ENCODE results near the gene SLC15A1.

SLC15A1 gene

GRCh38 chr13:98707281-98707999 lies 45.0 kb downstream of the SLC15A1 start:
- Histone ChIP-seq H3K27ac (ENCODE audit: low read length) (no peak overlapping the region), H3K9me3 (ENCODE audit: control insufficient read depth, insufficient read depth, low read length) (no peaks in the 10 kb centered on the region), H3K4me1 (ENCODE audit: control insufficient read depth, insufficient read depth, low read length) (no peaks in the 10 kb centered on the region), H3K4me3 (ENCODE audit: low read length) (no peak overlapping the region), H3K27me3 (ENCODE audit: control insufficient read depth, insufficient read depth, low read length) (no peaks in the 10 kb centered on the region), H3K36me3 (ENCODE audit: control insufficient read depth, insufficient read depth, low read length) (no peaks in the 10 kb centered on the region)
- no CpG with 5 or more reads among the region's 7 CpGs for WGBS (ENCODE audit: insufficient coverage, insufficient read length)
- DNase-seq (ENCODE audit: low read depth, low spot score), result no peak

DNA sequence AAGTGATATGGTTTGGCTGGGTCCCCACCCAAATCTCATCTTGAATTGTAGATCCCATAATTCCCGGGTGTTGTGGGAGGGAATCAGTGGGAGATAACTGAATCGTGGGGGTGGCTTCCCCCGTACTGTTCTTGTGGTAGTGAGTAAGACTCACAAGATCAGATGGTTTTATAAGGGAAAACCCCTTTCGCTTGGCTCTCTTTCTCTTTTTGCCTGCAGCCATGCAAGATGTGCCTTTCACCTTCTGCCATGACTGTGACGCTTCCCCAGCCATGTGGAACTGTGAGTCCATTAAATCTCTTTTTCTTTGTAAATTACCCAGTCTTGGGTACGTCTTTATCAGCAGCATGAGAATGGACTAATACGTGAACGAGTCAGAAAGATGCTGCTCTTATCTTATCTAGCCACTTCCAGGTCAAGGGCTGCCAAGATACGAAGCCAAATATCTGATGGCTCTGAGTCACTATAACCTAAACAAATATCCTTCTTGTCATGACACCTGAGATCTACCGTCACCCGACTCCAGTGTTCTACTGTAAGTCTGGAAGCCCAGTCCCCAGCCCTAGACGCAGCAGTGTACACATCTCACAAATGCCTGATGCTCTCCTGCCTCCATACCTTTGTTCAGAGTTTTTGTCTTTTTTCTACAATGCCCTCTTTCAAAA lies 45.9 kb downstream of the SLC15A1 start:
- no CpG with 5 or more reads among the region's 12 CpGs for WGBS (ENCODE audit: insufficient coverage, insufficient read length)
- no peaks in the 10 kb centered on the region for H3K4me1 ChIP-seq (ENCODE audit: control insufficient read depth, insufficient read depth, low read length)
- no peaks in the 10 kb centered on the region for H3K36me3 ChIP-seq (ENCODE audit: control insufficient read depth, insufficient read depth, low read length)
- no peaks in the 10 kb centered on the region for H3K27me3 ChIP-seq (ENCODE audit: control insufficient read depth, insufficient read depth, low read length)
- no peak for DNase-seq (ENCODE audit: low read depth, low spot score)
- H3K4me3 ChIP-seq (ENCODE audit: low read length), result no peak overlapping the region
- no peaks in the 10 kb centered on the region for H3K9me3 ChIP-seq (ENCODE audit: control insufficient read depth, insufficient read depth, low read length)
- H3K27ac ChIP-seq (ENCODE audit: low read length), result no peak overlapping the region

DNA sequence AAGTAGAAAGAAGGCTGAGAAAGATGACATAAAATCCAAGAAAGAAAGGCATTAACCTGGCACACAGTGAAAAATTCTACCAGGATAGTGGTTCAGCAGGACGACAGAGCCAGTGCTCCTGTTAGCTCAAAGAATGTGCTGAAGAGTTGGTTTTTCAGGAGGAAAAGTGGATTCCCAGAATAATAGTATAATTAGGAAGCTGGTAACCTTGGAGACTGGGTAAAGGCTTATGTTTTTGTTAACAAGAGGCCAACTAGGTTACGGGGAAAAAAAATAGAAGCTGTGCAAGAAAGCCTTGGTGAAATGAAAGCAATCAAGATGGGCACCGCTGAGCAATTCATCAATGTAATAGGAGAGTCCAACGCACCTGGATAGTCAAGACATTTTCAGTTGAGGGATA lies 54.7 kb downstream of the SLC15A1 start:
- no peak overlapping the region for H3K27ac ChIP-seq (ENCODE audit: low read length)
- H3K27me3 ChIP-seq (ENCODE audit: control insufficient read depth, insufficient read depth, low read length), result no peaks in the 10 kb centered on the region
- no peak for DNase-seq (ENCODE audit: low read depth, low spot score)
- no peak overlapping the region for H3K4me3 ChIP-seq (ENCODE audit: low read length)
- H3K9me3 ChIP-seq (ENCODE audit: control insufficient read depth, insufficient read depth, low read length), result no peaks in the 10 kb centered on the region
- no peaks in the 10 kb centered on the region for H3K4me1 ChIP-seq (ENCODE audit: control insufficient read depth, insufficient read depth, low read length)
- no peaks in the 10 kb centered on the region for H3K36me3 ChIP-seq (ENCODE audit: control insufficient read depth, insufficient read depth, low read length)
- no CpG with 5 or more reads among the region's 4 CpGs for WGBS (ENCODE audit: insufficient coverage, insufficient read length)

DNA sequence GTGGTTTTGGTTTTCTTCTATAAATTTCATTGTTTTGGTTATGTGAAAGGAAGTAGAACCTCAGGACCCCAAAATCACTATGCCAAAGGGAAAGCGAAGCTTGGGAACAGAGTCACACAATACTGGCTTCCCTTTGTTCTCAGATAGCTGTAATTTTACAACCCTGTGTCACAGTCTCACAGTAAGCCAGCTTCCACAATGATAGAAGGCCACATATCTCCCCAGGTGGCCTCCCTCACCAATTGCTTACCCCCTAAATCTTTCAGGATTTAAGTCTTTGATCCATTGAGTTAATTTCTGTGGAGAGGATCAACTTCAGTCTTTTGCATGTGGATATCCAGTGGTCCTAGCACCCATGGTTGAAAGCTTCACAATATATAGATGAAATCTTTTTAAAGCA lies 58.7 kb downstream of the SLC15A1 start:
- Histone ChIP-seq H3K4me1 (ENCODE audit: control insufficient read depth, insufficient read depth, low read length) (no peaks in the 10 kb centered on the region), H3K4me3 (ENCODE audit: low read length) (no peak overlapping the region), H3K36me3 (ENCODE audit: control insufficient read depth, insufficient read depth, low read length) (no peaks in the 10 kb centered on the region), H3K9me3 (ENCODE audit: control insufficient read depth, insufficient read depth, low read length) (no peaks in the 10 kb centered on the region), H3K27ac (ENCODE audit: low read length) (no peak overlapping the region), H3K27me3 (ENCODE audit: control insufficient read depth, insufficient read depth, low read length) (no peaks in the 10 kb centered on the region)
- no peak for DNase-seq (ENCODE audit: low read depth, low spot score)
- no CpG with 5 or more reads among the region's 1 CpG for WGBS (ENCODE audit: insufficient coverage, insufficient read length)

GRCh38 chr13:98691360-98691759 lies 61.1 kb downstream of the SLC15A1 start:
- H3K27me3 ChIP-seq (ENCODE audit: control insufficient read depth, insufficient read depth, low read length), result no peaks in the 10 kb centered on the region
- no peaks in the 10 kb centered on the region for H3K9me3 ChIP-seq (ENCODE audit: control insufficient read depth, insufficient read depth, low read length)
- no peaks in the 10 kb centered on the region for H3K36me3 ChIP-seq (ENCODE audit: control insufficient read depth, insufficient read depth, low read length)
- no peak overlapping the region for H3K27ac ChIP-seq (ENCODE audit: low read length)
- DNase-seq (ENCODE audit: low read depth, low spot score), result no peak
- no peak overlapping the region for H3K4me3 ChIP-seq (ENCODE audit: low read length)
- H3K4me1 ChIP-seq (ENCODE audit: control insufficient read depth, insufficient read depth, low read length), result no peaks in the 10 kb centered on the region
- no CpG with 5 or more reads among the region's 4 CpGs for WGBS (ENCODE audit: insufficient coverage, insufficient read length)

- Histone ChIP-seq H3K4me1 (ENCODE audit: control insufficient read depth, insufficient read depth, low read length) (peaks cover 3% of the 10 kb centered on the region; the same call in 1 of the 2 replicates), H3K27ac (ENCODE audit: low read length) (no peak overlapping the region)
- no CpG with 5 or more reads among the region's 15 CpGs for WGBS (ENCODE audit: insufficient coverage, insufficient read length)
These were observed 62.0 kb downstream of the SLC15A1 start for GRCh38 chr13:98690348-98691022.

DNA sequence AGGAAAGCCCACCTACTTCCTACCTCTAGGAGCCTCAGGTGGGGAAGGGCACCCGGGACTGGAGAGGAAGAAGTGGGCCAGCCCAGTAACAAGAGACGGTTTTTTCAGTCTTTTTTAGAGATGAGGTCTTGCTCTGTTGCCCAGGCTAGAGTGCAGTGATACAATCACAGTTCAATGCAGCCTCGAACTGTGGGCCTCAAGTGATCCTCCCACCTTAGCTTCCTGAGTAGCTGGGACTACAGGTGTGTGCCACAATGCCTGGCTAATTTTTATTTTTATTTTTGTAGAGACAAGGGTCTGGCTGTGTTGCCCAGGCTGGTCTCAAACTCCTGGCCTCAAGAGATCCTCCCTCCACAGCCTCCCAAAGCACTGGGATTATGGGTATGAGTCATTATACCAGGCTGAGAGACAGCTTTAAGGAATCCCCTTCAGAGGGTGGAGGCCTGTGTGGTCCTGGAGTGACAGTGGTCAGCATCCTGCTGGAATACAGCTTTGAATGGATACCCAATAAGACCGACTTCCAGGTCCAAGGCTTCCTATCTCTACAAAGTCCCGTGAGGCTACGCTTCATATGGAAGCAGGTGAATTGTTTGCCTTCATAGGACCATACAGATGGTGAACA lies 63.0 kb downstream of the SLC15A1 start:
- peaks cover 3% of the 10 kb centered on the region; the same call in 1 of the 2 replicates for H3K4me1 ChIP-seq (ENCODE audit: control insufficient read depth, insufficient read depth, low read length)
- H3K27me3 ChIP-seq (ENCODE audit: control insufficient read depth, insufficient read depth, low read length), result no peaks in the 10 kb centered on the region
- H3K36me3 ChIP-seq (ENCODE audit: control insufficient read depth, insufficient read depth, low read length), result no peaks in the 10 kb centered on the region
- no peak overlapping the region for H3K27ac ChIP-seq (ENCODE audit: low read length)
- no CpG with 5 or more reads among the region's 6 CpGs for WGBS (ENCODE audit: insufficient coverage, insufficient read length)
- H3K9me3 ChIP-seq (ENCODE audit: control insufficient read depth, insufficient read depth, low read length), result no peaks in the 10 kb centered on the region
- H3K4me3 ChIP-seq (ENCODE audit: low read length), result no peak overlapping the region
- no peak for DNase-seq (ENCODE audit: low read depth, low spot score)

More at GRCh38 chr13:98690348-98691022, 62.0 kb downstream of the SLC15A1 start:
- DNase-seq (ENCODE audit: low read depth, low spot score), result no peak
- no peaks in the 10 kb centered on the region for H3K27me3 ChIP-seq (ENCODE audit: control insufficient read depth, insufficient read depth, low read length)
- H3K36me3 ChIP-seq (ENCODE audit: control insufficient read depth, insufficient read depth, low read length), result no peaks in the 10 kb centered on the region
- H3K9me3 ChIP-seq (ENCODE audit: control insufficient read depth, insufficient read depth, low read length), result no peaks in the 10 kb centered on the region
- no peak overlapping the region for H3K4me3 ChIP-seq (ENCODE audit: low read length)

- no peak overlapping the region for H3K27ac ChIP-seq (ENCODE audit: low read length)
- no peaks in the 10 kb centered on the region for H3K27me3 ChIP-seq (ENCODE audit: control insufficient read depth, insufficient read depth, low read length)
- no CpG with 5 or more reads among the region's 2 CpGs for WGBS (ENCODE audit: insufficient coverage, insufficient read length)
These were observed 64.1 kb downstream of the SLC15A1 start for GRCh38 chr13:98688373-98688772.

DNA sequence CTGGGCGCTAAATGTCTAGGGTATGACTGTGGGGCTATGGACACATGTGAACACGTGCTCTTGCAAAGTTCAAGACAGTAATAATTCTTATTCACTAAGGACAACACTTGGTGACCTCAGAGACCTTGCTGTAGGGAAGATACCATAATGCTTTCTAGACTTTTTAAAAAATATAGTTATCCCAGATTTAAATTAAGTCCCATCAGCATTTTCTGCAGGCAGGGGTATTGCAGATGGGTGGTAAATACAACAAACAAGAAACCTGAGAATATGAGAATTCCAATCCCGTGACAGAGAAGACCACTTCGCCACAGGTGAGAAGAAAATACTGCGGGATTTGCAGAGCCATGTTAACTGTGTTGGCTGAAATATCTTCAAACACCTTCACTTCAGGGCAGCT lies 65.2 kb downstream of the SLC15A1 start:
- WGBS (ENCODE audit: insufficient coverage, insufficient read length), result no CpG with 5 or more reads among the region's 5 CpGs

More at GRCh38 chr13:98688373-98688772, 64.1 kb downstream of the SLC15A1 start:
- DNase-seq (ENCODE audit: low read depth, low spot score), result no peak
- Histone ChIP-seq H3K36me3 (ENCODE audit: control insufficient read depth, insufficient read depth, low read length) (no peaks in the 10 kb centered on the region), H3K4me1 (ENCODE audit: control insufficient read depth, insufficient read depth, low read length) (peaks cover 3% of the 10 kb centered on the region; the same call in 1 of the 2 replicates), H3K4me3 (ENCODE audit: low read length) (no peak overlapping the region), H3K9me3 (ENCODE audit: control insufficient read depth, insufficient read depth, low read length) (no peaks in the 10 kb centered on the region)

DNA sequence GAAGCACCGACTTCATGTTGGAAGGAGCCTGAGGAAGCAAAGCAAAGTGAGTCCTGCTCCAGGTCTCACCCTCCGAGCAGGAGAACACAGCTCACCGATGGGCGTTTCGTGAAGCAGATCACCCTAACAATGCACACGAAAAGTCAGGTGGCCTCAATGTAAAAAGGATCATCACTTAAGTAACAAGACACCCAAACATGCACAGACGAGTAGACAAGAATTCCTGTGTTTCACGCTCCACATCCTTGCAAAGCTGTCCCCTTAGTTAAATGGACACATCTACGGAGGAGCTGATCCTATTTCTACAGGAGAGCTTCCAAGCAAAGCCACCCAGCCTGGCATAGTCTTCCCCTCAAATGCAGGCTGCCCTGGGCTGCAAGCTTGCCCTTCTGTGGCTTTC lies 66.2 kb downstream of the SLC15A1 start:
- Histone ChIP-seq H3K36me3 (ENCODE audit: control insufficient read depth, insufficient read depth, low read length) (no peaks in the 10 kb centered on the region), H3K9me3 (ENCODE audit: control insufficient read depth, insufficient read depth, low read length) (no peaks in the 10 kb centered on the region), H3K27ac (ENCODE audit: low read length) (no peak overlapping the region), H3K4me3 (ENCODE audit: low read length) (no peak overlapping the region), H3K27me3 (ENCODE audit: control insufficient read depth, insufficient read depth, low read length) (no peaks in the 10 kb centered on the region), H3K4me1 (ENCODE audit: control insufficient read depth, insufficient read depth, low read length) (peaks cover 3% of the 10 kb centered on the region; the same call in 1 of the 2 replicates)
- DNase-seq (ENCODE audit: low read depth, low spot score), result no peak
- no CpG with 5 or more reads among the region's 9 CpGs for WGBS (ENCODE audit: insufficient coverage, insufficient read length)

More for the DNA sequence above, 65.2 kb downstream of the SLC15A1 start:
- Histone ChIP-seq H3K4me3 (ENCODE audit: low read length) (no peak overlapping the region), H3K27me3 (ENCODE audit: control insufficient read depth, insufficient read depth, low read length) (no peaks in the 10 kb centered on the region), H3K4me1 (ENCODE audit: control insufficient read depth, insufficient read depth, low read length) (peaks cover 3% of the 10 kb centered on the region; the same call in 1 of the 2 replicates), H3K36me3 (ENCODE audit: control insufficient read depth, insufficient read depth, low read length) (no peaks in the 10 kb centered on the region), H3K27ac (ENCODE audit: low read length) (no peak overlapping the region), H3K9me3 (ENCODE audit: control insufficient read depth, insufficient read depth, low read length) (no peaks in the 10 kb centered on the region)
- DNase-seq (ENCODE audit: low read depth, low spot score), result no peak

Data from iPS DF 6.9 (cell line).